IMR-90 (cell line): ENCODE results near the gene SPAG7.

Experiments used
- CEBPB ChIP-seq: IDR thresholded peaks from 2 replicates; pipeline ENCODE4 v1.6.1; 2012; ENCODE audit warnings: low read depth, low read length, improper control_type of control experiment
- CHD1 ChIP-seq: IDR thresholded peaks from 2 replicates; pipeline ENCODE4 v1.6.1; 2012; ENCODE audit warnings: low read depth, low read length, improper control_type of control experiment
- FOS ChIP-seq: fragments of 150-350 bp; IDR thresholded peaks from 2 replicates; pipeline ENCODE4 v1.6.1; 2016; ENCODE audit warnings: low read depth, low read length
- NFE2L2 ChIP-seq: fragments of 150-350 bp; IDR thresholded peaks from 2 replicates; pipeline ENCODE4 v1.6.1; 2016; ENCODE audit warnings: low read depth, mild to moderate bottlenecking, low read length
- POLR2A ChIP-seq: IDR thresholded peaks from 2 replicates; pipeline ENCODE4 v1.6.1; 2012; ENCODE audit warnings: mild to moderate bottlenecking, low read depth, low read length
- RAD21 ChIP-seq: IDR thresholded peaks from 2 replicates; pipeline ENCODE4 v1.6.1; 2012; ENCODE audit warnings: low read length, improper control_type of control experiment
- RCOR1 ChIP-seq: IDR thresholded peaks from 2 replicates; pipeline ENCODE4 v1.6.1; 2012; ENCODE audit warnings: mild to moderate bottlenecking, low read length, improper control_type of control experiment; ENCODE audit not compliant: insufficient replicate concordance
- TF ChIP-seq, protein P1 (sequence below): conservative IDR thresholded peaks from 2 replicates; pipeline ENCODE4 v1.5.1; 2012; ENCODE audit warnings: mild to moderate bottlenecking, low read depth, low read length, improper control_type of control experiment

DNA sequence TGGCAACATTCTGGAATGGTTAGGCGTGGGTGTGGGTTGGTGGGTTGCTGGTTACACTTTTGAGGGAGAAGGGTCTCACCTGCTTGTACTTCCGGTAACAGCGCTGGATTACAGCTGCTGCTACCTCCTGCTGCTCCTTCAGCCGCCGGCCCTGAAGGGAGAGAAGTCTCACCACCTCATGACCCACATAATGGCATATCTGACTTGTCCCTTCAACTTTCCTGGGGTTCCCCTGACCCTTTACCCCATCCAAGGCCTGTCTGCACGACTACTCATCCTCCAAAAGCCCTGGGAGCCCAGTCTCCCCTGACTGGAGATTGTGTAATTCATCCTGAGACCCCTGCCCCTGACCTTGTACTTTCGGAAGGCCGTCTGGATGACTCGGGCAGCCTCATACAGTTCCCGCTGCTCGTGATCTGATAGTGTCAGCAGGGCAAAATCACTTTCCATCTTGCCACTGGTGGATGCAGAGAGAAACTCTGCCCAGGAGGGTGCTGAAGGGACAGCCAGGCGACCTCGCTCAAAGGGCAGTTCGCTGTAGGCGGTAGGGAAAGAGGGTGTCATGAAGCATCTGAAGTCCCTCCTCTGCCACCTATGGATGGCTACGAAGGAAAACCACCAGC, 2.0 kb upstream of the SPAG7 start:
- TF ChIP-seq POLR2A (no peak), CHD1 (no peak), NFE2L2 (no peak), FOS (no peak), CEBPB (peak; percentile 62), RAD21 (no peak), RCOR1 (no peak)
- TF ChIP-seq, protein P1, sequence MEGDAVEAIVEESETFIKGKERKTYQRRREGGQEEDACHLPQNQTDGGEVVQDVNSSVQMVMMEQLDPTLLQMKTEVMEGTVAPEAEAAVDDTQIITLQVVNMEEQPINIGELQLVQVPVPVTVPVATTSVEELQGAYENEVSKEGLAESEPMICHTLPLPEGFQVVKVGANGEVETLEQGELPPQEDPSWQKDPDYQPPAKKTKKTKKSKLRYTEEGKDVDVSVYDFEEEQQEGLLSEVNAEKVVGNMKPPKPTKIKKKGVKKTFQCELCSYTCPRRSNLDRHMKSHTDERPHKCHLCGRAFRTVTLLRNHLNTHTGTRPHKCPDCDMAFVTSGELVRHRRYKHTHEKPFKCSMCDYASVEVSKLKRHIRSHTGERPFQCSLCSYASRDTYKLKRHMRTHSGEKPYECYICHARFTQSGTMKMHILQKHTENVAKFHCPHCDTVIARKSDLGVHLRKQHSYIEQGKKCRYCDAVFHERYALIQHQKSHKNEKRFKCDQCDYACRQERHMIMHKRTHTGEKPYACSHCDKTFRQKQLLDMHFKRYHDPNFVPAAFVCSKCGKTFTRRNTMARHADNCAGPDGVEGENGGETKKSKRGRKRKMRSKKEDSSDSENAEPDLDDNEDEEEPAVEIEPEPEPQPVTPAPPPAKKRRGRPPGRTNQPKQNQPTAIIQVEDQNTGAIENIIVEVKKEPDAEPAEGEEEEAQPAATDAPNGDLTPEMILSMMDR, result no peak
